CMK (cell line): ENCODE measurements around the gene LRMDA.
"Not testable (repeated sequence)": the region's sequence is repeated elsewhere in the genome, so short reads cannot be mapped to it uniquely, and the experiment has no call there.

ENCODE experiments used
- DNase-seq: peaks from one replicate; pipeline ENCODE4 v3.0.0-alpha.2; 2010; ENCODE audit warnings: low read depth

Gene LRMDA

GRCh38 chr10:75746356-75746755 is 314.9 kb downstream of the LRMDA start:
- DNase-seq, result no peak

GRCh38 chr10:75750093-75750875 is 318.9 kb downstream of the LRMDA start:
- not testable (repeated sequence) for DNase-seq

- no peak for DNase-seq
Measured at GRCh38 chr10:75751232-75751631, 319.8 kb downstream of the LRMDA start.

GRCh38 chr10:75753621-75754020 is 322.2 kb downstream of the LRMDA start:
- DNase-seq, result no peak

GRCh38 chr10:75754096-75754831 is 322.8 kb downstream of the LRMDA start:
- DNase-seq, result no peak

GRCh38 chr10:75755528-75755927 is 324.1 kb downstream of the LRMDA start:
- DNase-seq, result no peak

GRCh38 chr10:75761289-75761688 is 329.9 kb downstream of the LRMDA start:
- DNase-seq, result no peak

- DNase-seq, result no peak
Measured at GRCh38 chr10:75762431-75762802, 331.0 kb downstream of the LRMDA start.

- DNase-seq, result no peak
Measured at GRCh38 chr10:75763652-75764051, 332.2 kb downstream of the LRMDA start.

- no peak for DNase-seq
Measured at GRCh38 chr10:75764974-75765788, 333.8 kb downstream of the LRMDA start.

- no peak for DNase-seq
Measured at GRCh38 chr10:75765789-75766096, 334.3 kb downstream of the LRMDA start.

GRCh38 chr10:75766106-75766505 is 334.7 kb downstream of the LRMDA start:
- no peak for DNase-seq

- DNase-seq, result not testable (repeated sequence)
Measured at GRCh38 chr10:75766752-75767151, 335.3 kb downstream of the LRMDA start.

GRCh38 chr10:75770626-75771081 is 339.2 kb downstream of the LRMDA start:
- no peak for DNase-seq

- no peak for DNase-seq
Measured at GRCh38 chr10:75771606-75772005, 340.2 kb downstream of the LRMDA start.

GRCh38 chr10:75772153-75772887 is 340.9 kb downstream of the LRMDA start:
- no peak for DNase-seq

- DNase-seq, result no peak
Measured at GRCh38 chr10:75773231-75773780, 341.9 kb downstream of the LRMDA start.

GRCh38 chr10:75773813-75774782 is 342.7 kb downstream of the LRMDA start:
- DNase-seq, result no peak

GRCh38 chr10:75774783-75775490 is 343.5 kb downstream of the LRMDA start:
- no peak for DNase-seq
